Measurements from ENCODE around the gene PCTP. TPM values are rescaled to one million over a fixed set of nuclear protein-coding genes. Genes with fewer than 3 reads are reported as not detected.

PCTP gene
- total and polyA plus RNA-seq, 2 of the 4 experiments (the other 2 are of a cell fraction), result 11.6 to 12.9 TPM

- H2AFZ ChIP-seq (replicated peaks; ENCODE audit: low read length, poor library complexity), result no peak overlapping the region
- H3K27me3 ChIP-seq (ENCODE audit: control insufficient read depth, insufficient read depth, low read length), result no peaks in the 10 kb centered on the region
- intact Hi-C loops (cut with micrococcal nuclease), result no loop called here
- no peak overlapping the region for H3K56ac ChIP-seq (ENCODE audit: extremely low read depth, insufficient read depth, low read length)
- TF ChIP-seq MAZ (IDR thresholded peaks at IDR 0.05; ENCODE audit: borderline replicate concordance, low read depth, low read length), result no peak
- H3K18ac ChIP-seq (ENCODE audit: low read depth, low read length), result no peak overlapping the region
- no peak overlapping the region for H4K8ac ChIP-seq (ENCODE audit: low read depth in 2 of 2, low read length in 2 of 2)
- H3K14ac ChIP-seq (replicated peaks; ENCODE audit: low read depth, low read length), result no peak overlapping the region
- no peaks in the 10 kb centered on the region for H3K36me3 ChIP-seq (ENCODE audit: control insufficient read depth, insufficient read depth, low read length)
- POLR2A ChIA-PET (ENCODE audit: unreplicated experiment), result no interaction called here
- no peak overlapping the region for H3K4ac ChIP-seq (ENCODE audit: low read depth, low read length)
- CTCF ChIA-PET, result interaction anchor here (0.6 kb wide), 1 partner anchor 19 kb away, joined by 3 read pairs; no protein-coding TSS in a partner anchor
- H2BK120ac ChIP-seq (ENCODE audit: low read depth, low read length), result no peak overlapping the region
- H3K9me1 ChIP-seq (ENCODE audit: insufficient read depth, low read length), result no peaks in the 10 kb centered on the region
- H3K23ac ChIP-seq (ENCODE audit: low read depth, low read length), result no peak overlapping the region
- WGBS, 2 experiments (ENCODE audit: extremely low coverage in 2 of 2, insufficient read length in 1 of 2), result 71 to 100% methylated on average over 1 to 2 of the region's 3 CpGs
- no peak for DNase-seq
- no peak overlapping the region for H3K4me3 ChIP-seq (ENCODE audit: insufficient read depth, low read depth, low read length)
- H2BK15ac ChIP-seq (ENCODE audit: low read depth, low read length), result no peak overlapping the region
- in situ Hi-C loops (cut with MboI; ENCODE audit: low sequenced_read_pairs), result no loop called here
- ATAC-seq (ENCODE audit: low read depth), result no peak
- no peak overlapping the region for H3K4me2 ChIP-seq (ENCODE audit: low read depth, low read length)
- dilution Hi-C loops (cut with HindIII; ENCODE audit: low sequenced_read_pairs, unreplicated experiment), result no loop called here
- no peak overlapping the region for H3K27ac ChIP-seq (ENCODE audit: insufficient read depth, low read length)
- H4K20me1 ChIP-seq (ENCODE audit: insufficient read depth, low read length), result no peaks in the 10 kb centered on the region
- no peak overlapping the region for H2AK9ac ChIP-seq (replicated peaks; ENCODE audit: low read depth, low read length, poor library complexity)
- BruUV-seq (replicated peaks), result no TSS peak
- no peak overlapping the region for H3K9ac ChIP-seq (ENCODE audit: low read depth, low read length)
- H2BK20ac ChIP-seq (ENCODE audit: low read depth, low read length), result no peak overlapping the region
- H2BK5ac ChIP-seq (ENCODE audit: low read depth, low read length, poor library complexity, severe bottlenecking), result no peak overlapping the region
- H4K5ac ChIP-seq (ENCODE audit: low read depth, low read length), result no peak overlapping the region
- no peak overlapping the region for H4K91ac ChIP-seq (ENCODE audit: insufficient read depth, low read depth, low read length)
- no peaks in the 10 kb centered on the region for H3K79me1 ChIP-seq (ENCODE audit: low read depth in 1 of 2, low read length in 2 of 2)
- no peak overlapping the region for H2AK5ac ChIP-seq (ENCODE audit: low read depth, low read length)
- H3K9me3 ChIP-seq (ENCODE audit: control insufficient read depth, insufficient read depth, low read length), result no peaks in the 10 kb centered on the region
- H3K4me1 ChIP-seq (ENCODE audit: control insufficient read depth, insufficient read depth, low read length), result no peaks in the 10 kb centered on the region
Observed at GRCh38 chr17:55793272-55793671, 42.4 kb downstream of the PCTP start.

Data from IMR-90 (cell line).